ENCODE data around the gene SERPINA6.
"Not testable (repeated sequence)": the region's sequence is repeated elsewhere in the genome, so short reads cannot be mapped to it uniquely, and the experiment has no call there.

The SERPINA6 gene

GRCh38 chr14:94285158-94285557 is 38.0 kb downstream of the SERPINA6 start:
- TF ChIP-seq CTCF (conservative IDR thresholded peaks at IDR 0.05; ENCODE audit: low read depth, low read length): no peak
- DNase-seq (ENCODE audit: low read depth): no peak
- H3K4me3 ChIP-seq (ENCODE audit: low read depth, low read length): no peak overlapping the region

- H3K4me3 ChIP-seq (ENCODE audit: low read depth, low read length): no peak overlapping the region
- no peak for TF ChIP-seq CTCF (conservative IDR thresholded peaks at IDR 0.05; ENCODE audit: low read depth, low read length)
- no peak for DNase-seq (ENCODE audit: low read depth)
Measured at GRCh38 chr14:94284221-94284620, 38.9 kb downstream of the SERPINA6 start.

GRCh38 chr14:94282991-94283723 is 40.0 kb downstream of the SERPINA6 start:
- no peak for TF ChIP-seq CTCF (conservative IDR thresholded peaks at IDR 0.05; ENCODE audit: low read depth, low read length)
- H3K4me3 ChIP-seq (ENCODE audit: low read depth, low read length): no peak overlapping the region
- DNase-seq (ENCODE audit: low read depth): no peak

GRCh38 chr14:94278731-94279130 is 44.4 kb downstream of the SERPINA6 start:
- no peak for TF ChIP-seq CTCF (conservative IDR thresholded peaks at IDR 0.05; ENCODE audit: low read depth, low read length)
- H3K4me3 ChIP-seq (ENCODE audit: low read depth, low read length): no peak overlapping the region
- DNase-seq (ENCODE audit: low read depth): no peak

GRCh38 chr14:94276898-94277561 is 46.1 kb downstream of the SERPINA6 start:
- DNase-seq (ENCODE audit: low read depth); H3K4me3 ChIP-seq (ENCODE audit: low read depth, low read length): not testable (repeated sequence)

GRCh38 chr14:94269156-94269555 is 54.0 kb downstream of the SERPINA6 start:
- no peak overlapping the region for H3K4me3 ChIP-seq (ENCODE audit: low read depth, low read length)
- TF ChIP-seq CTCF (conservative IDR thresholded peaks at IDR 0.05; ENCODE audit: low read depth, low read length): no peak

GRCh38 chr14:94268582-94268981 is 54.6 kb downstream of the SERPINA6 start:
- not testable (repeated sequence) for H3K4me3 ChIP-seq (ENCODE audit: low read depth, low read length); DNase-seq (ENCODE audit: low read depth)

More at GRCh38 chr14:94269156-94269555, 54.0 kb downstream of the SERPINA6 start:
- no peak for DNase-seq (ENCODE audit: low read depth)

- no peak for TF ChIP-seq CTCF (conservative IDR thresholded peaks at IDR 0.05; ENCODE audit: low read depth, low read length)
- no peak overlapping the region for H3K4me3 ChIP-seq (ENCODE audit: low read depth, low read length)
- DNase-seq (ENCODE audit: low read depth): no peak
Measured at GRCh38 chr14:94267352-94267751, 55.8 kb downstream of the SERPINA6 start.

GRCh38 chr14:94264195-94264594 is 58.9 kb downstream of the SERPINA6 start:
- H3K4me3 ChIP-seq (ENCODE audit: low read depth, low read length); DNase-seq (ENCODE audit: low read depth): not testable (repeated sequence)
